HG03103 (cell line): Measurements from ENCODE around the gene SHROOM2.

ENCODE experiments used
- ATAC-seq: cut with Tn5 transposase; IDR thresholded peaks from one replicate; pipeline ENCODE4 v1.9.1; 2021; ENCODE audit warnings: low read depth; ENCODE audit not compliant: unreplicated experiment

SHROOM2 gene

DNA sequence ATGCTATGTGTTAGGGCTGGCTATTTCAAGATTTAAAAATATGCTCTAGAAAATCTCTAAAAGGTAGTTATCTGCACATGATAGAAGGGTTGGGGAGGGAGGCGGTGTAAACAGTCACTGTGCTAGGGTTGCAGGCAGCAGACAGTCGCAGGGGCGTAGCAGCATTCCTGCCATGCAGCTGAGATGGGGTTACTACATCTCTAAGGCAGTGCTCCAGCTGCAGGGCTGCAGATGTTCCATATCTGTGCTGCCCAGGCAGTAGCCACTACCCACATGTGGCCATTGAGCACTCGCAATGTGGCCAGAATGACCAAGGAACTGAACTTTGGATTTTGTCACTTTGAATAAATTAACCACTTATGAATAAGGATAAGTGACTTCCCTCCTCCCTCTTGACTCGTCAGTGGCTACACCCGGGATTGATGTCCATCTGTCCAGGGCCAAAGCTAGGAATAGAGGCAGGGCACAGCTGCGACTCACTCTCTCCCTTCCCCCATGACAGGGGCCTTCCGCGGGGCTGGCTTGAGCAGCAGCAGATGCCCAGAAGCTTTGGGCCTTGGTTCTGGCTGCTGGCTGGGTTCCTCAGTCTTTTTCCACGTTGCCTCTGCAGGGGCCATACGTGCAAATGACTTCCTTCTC lies 101.5 kb downstream of the SHROOM2 start:
- no peak for ATAC-seq

DNA sequence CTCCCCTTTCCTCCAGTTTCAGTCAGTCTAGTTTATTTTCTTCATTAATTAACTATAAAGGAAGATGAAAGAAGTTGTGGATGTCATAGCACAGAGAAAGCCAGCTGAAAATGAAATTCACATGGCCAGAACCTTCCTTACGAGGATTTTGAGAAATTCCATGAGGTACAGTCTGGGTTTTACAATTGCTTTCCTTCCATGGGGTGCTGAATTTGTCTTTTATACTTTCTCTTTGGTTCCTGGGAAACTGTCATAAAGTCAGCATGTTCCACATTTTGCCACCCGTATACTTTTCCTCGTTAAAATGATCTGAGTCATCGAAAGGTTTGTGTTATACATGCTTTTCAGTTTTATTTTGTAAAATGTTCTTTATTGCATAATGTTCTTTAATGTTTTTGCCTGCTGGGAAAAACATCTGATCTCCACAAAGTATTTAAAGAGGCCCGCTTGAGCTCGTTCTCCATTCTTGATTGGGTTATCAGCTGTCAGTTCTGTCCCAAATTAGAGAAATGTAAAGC lies 102.8 kb downstream of the SHROOM2 start:
- ATAC-seq = no peak

DNA sequence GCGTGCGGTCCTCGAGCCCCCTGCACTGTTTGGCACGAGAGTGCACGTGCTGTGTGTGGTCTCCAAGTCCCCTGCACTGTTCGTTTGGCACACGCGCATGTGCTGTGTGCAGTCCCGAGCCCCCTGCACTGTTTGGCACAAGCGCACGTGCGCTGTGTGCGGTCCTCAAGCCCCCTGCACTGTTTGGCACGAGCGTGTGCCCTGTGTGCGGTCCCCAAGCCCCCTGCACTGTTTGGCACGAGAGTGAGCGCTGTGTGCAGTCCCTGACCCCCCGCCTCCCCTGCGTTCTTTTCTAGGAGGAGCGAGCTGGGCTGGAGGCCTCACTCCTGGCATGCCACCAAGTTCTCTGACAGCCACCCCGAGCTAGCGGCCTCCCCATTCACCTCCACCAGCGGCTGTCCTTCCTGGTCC lies 104.5 kb downstream of the SHROOM2 start:
- no peak for ATAC-seq

DNA sequence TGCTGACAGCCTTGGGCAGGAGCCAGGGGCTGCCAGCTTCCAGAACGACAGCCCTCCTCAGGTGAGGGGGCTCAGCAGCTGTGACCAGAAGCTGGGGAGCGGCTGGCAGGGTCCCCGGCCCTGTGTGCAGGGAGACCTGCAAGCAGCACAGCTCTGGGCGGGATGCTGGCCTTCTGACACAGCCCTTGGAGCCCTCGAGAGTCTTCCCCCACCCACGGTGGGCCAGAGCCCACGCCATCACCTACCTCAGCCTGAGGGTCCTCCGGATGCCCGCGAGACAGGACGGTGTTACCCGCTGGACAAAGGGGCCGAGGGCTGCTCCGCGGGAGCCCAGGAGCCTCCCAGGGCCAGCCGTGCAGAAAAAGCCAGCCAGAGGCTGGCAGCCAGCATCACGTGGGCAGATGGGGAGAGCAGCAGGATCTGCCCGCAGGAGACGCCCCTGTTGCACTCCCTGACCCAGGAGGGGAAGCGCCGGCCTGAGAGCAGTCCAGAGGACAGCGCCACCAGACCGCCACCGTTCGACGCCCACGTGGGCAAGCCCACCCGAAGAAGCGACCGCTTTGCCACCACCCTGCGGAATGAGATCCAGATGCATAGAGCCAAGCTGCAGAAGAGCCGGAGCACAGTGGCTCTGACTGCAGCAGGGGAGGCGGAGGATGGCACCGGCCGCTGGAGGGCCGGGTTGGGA lies 109.1 kb downstream of the SHROOM2 start:
- ATAC-seq = no peak

DNA sequence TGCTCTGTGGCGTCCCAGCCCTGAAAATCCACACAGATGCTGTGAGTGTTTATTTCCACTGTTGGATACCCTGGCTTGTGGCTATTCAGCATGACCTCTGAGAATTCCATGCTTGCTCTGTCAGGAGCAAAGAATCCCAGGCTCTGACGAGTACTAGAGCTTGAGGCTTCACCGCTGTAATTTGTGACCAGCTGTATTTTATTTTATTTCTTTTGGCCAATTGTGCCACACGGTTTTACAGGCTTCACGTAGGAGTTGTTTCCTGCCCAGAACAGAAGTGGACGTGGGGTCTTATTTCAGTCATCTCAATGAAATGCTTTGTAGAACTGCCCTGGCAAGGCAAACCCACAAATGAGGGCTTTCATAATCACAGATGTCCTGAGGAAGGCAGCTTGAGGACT lies 111.5 kb downstream of the SHROOM2 start:
- no peak for ATAC-seq

DNA sequence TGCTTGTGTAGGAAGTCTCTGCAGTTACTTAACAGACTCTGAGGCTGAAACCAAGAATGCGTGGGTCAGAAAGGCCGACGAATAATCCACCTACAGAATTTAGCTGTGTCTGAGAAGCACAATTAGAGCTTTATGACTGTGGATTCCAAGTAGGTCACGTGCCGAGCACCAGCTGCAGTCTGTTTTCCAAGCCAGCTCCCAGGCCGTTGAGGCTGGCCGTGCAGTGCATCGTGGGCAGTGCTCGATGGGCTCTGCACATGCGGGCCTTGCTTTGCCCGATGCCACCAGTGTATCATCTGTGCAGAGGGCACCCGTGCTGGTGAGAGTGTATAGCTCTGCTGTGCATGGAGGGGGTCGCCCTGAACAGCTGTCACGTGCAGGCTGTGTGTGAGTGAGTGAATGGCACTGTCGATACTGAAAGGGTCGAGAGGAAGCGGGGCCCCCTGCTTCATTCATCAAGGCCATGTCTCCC lies 113.4 kb downstream of the SHROOM2 start:
- no peak for ATAC-seq

DNA sequence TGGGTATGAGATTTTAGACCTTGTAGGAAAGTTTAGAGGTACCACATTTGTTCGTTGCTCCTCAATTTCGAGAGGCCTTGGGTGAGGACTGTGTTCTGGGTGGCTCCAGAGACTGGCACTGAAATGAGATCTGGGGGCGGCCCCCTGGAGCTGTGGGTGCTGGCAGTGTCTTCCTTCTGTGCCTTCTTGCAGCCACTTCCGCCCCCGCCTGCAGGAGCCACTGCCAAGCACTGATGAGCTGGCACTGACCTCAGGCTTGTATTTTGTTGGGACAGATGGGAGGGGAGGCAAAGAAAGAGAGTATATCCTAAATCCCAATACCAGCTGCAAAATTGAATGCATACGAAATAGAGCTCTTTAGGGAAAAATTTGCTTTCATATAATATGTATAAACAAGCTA lies 116.4 kb downstream of the SHROOM2 start:
- no peak for ATAC-seq

DNA sequence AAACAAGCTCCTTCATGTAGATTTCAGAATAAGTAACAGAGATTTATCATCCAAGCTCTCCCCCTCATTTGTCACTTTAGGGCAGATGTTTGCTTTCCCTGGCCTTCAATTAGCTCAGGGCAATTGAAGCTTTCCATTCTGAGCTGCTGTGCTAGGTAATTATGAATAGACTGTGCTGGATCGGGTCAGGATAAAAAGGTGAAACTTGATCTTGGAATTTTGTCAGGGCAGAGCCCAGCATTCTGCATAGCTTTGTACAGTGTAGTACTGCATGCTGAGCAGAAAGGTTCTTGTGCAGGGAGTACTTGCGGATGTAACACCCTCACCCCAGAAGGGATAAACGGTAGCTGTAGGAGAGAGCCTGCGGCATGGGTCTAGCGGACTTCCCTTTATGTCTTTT lies 116.9 kb downstream of the SHROOM2 start:
- no peak for ATAC-seq

DNA sequence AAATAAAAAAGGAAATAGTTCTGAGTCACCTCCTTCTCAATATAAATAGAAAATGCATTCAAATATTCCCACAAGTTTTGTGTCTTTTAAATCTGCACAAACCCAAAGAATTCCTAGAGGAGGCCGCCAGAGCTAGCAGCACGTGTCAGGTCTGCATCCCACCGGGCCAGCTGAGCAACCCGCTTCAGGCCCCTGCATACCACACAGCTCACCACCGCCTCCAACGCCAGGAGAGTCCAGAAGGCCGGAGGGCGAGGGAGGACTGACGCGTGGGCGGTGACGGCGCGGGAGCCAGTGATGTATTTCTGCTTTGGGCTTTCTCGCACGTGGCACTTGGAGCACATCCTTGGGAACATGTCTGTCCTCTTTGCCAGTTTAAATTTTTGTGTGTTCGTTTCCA lies 119.1 kb downstream of the SHROOM2 start:
- no peak for ATAC-seq

DNA sequence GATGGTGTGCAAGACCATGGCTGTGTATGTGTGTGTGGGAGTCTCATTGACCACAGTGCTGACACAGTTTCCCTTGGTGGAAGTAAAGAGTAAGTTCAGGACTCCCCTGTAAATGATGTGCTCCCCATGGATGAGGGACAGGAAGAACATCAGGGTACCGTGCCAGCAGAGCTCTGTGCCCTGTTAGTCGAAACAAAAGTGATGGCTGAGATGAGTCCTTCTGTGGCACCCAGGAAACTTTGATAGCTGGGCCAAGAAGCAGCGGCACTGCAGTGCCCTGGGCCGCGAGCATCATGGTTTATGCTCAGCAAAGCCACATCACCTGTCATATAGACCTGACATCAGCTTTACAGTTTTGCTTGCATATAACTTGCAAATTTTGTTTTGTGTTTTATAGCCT lies 119.5 kb downstream of the SHROOM2 start:
- ATAC-seq = no peak

DNA sequence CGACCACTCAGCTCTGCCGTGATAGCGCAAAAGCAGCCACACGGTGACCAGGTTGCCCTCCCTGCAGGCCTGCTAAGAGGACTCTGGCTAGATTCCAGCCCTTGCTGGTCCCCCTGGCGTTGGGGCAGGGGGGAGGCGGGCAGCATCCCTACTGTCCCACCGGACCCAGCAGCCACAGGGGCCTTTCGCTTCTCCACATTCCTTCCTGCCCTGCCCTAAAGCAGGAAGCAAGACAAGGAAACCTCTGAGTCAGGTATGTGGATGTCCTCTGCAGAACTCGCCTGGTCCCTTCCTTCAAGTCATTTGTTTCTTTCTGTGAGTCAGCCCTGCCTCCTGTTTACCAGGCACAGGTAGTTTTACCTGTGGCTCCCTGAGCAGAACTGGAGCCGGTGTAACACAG lies 120.7 kb downstream of the SHROOM2 start:
- no peak for ATAC-seq

DNA sequence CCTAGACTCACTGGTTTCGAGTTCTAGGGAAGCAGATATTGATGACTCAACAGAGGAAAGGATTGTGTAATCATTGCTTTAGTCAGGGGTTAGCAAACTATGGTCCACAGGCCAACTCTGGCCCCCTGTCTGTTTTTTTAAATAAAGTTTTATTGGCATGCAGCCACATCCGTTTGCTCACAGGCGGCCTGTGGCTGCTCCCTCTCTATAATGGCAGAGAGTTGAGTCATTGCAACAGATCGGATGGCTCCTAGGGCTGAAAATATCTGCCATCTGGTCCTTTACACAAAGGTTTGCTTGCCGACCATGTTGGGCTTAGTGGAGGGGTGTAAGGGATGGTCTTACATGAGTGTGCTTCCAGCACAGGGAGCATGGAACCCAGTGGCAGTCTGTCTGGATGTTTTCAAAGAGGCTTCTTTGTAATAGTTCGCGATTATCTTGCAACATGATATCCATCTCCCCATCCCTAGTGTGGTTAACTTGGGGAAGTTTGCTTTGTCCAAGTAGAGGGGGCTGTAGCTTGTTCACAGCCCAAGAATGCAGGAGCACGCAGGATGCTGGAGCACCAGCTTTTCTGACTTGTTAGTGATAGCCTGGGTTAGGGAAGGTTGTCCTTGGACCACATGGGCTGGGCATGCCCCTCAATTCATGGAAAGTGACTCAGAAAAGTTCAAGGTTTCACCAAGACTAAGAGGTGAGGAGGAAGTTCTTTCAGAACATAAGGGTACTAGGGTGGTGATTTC lies 121.6 kb downstream of the SHROOM2 start:
- no peak for ATAC-seq

DNA sequence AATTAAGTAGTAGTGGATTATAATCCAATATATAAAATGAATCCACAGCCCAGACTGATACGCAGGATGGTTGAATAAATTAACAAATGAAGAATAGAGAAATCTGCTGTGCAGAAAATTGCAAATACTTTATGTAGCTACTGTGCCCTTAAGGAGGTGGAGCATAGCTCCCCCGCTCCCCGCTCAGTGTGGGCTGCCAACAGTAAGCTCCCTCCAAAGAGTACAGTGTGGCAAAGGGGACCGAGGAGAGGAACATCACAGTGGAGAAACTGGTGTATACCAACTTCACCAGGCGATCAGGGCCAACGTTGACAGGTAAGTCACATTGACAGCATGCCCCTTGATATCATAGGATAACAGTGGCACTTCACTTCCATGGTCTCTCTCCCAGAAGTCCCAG lies 123.0 kb downstream of the SHROOM2 start:
- no peak for ATAC-seq

DNA sequence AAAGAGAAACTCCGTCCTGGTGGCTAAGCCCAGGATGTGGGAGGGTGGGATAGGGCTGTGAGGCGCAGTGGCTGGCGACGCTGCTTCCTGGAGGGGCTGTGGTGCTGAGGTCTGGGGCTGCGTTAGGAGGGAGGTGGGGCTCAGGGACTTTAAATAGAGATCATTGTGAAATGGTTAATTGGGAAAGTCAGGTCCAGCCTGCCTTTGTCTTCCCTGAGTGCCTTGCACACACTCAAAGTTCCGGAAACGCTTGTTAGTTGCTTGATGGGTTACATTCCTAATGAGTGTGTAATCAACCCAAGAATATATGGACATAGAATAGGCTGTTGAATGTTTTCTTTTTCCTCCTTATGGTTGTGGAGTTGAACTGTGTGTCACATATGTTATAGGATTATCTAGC lies 125.3 kb downstream of the SHROOM2 start:
- no peak for ATAC-seq

DNA sequence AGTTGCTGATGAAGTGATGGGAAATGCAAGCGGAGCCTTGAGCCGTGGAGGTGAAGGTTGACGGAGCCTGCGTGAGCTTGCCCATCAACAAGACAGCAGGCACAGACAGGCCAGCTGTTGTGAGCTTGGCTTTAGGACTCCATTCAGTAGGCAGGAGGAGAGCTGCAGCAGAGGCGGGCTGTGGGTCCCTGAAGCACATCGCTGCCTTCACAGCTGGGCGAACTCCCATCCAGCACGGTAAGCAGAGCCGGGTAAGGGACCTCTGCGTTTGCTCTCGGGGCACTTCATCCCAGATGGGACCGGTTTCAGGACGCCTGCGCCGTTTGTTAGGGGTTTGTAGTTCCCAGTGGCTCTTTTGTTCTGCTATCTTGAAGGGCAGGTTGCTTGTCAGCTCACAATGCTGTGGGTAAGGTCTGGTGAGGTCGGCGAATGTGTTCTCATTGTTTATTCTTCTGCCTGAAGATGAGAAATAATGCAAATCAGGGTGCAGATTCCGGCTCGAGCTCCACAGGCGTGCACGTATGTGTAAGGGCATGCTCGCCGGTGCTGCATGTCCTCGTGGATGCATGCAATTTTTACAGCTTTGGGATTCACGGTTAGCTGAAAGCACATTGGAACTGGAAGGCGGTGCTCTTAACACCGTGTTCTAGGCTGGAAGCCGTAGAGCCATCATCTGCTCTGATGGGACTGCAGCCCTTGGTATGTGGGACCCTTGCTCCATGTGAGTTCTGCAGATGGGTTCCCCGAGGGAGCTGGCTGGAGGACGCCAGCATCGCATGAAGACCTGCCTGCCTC lies 126.3 kb downstream of the SHROOM2 start:
- no peak for ATAC-seq

DNA sequence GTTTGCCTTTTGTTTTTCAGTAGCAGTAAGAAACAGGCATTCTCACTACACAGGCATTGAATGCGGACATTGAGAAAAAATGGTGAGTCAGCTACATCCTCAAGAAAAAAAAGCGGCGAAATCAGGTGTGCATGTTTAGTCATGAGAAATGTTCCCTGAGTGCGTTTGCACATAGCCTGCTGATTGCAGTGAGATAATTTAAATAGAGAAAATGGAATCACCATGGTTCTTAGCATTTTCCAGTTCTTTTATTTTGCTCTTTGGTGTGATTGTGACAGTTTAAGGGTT lies 126.9 kb downstream of the SHROOM2 start:
- ATAC-seq = no peak

DNA sequence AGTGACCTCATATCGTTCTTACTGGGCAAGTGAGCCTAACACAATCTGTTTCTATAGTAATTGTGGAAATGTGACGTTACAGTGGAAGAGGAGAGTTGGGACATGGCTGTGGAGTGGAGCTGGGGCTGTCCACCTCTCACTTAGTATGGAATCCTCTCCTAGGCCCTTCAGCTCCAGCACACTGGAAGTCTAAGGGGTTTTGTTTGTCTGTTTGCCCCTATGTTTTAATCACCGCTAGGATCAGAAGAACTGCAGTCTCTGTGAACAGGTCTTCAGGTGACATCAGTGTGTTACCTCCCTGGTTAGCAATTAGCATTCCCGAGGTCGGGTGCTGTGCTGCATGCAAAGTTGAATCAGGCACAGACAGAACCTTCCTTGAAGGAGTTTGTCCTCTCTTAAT lies 131.6 kb downstream of the SHROOM2 start:
- ATAC-seq = no peak

DNA sequence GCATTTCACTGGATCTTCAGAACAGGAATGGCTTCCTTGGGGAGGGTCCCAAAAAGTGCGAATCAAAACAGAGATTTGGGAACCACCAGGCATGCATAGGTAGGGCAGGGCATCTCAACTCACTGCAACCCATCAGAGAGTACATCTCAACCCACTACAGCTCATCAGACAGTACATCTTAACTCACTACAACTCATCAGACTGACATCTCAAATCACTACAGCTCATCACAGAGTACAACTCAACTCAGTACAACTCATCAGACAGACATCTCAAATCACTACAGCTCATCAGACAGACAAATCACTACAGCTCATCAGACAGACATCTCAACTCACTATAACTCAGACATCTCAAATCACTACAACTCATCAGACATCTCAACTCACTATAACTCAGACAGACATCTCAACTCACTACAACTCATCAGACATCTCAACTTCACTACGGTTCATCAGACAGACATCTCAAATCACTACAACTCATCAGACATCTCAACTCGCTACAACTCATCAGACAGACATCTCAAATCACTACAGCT lies 133.5 kb downstream of the SHROOM2 start:
- ATAC-seq = no peak

DNA sequence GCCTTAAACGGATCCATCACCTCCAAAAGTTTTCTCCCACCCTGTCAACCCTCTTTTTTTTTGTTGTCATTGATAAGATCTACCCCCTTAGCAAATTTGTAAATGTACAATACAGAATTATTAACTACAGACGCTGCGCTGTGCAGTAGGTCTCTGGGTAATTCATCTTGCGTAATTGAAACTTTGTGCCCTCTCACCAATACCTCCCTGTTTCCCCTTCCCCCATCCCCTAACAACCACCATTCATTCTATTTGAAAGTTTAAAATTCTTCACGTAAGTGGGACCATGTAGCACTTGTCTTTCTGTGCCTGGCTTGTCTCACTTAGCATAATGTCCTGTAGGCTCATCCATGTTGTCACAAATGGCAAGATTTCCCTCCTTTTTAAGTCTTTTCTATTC lies 135.2 kb downstream of the SHROOM2 start:
- ATAC-seq = no peak

DNA sequence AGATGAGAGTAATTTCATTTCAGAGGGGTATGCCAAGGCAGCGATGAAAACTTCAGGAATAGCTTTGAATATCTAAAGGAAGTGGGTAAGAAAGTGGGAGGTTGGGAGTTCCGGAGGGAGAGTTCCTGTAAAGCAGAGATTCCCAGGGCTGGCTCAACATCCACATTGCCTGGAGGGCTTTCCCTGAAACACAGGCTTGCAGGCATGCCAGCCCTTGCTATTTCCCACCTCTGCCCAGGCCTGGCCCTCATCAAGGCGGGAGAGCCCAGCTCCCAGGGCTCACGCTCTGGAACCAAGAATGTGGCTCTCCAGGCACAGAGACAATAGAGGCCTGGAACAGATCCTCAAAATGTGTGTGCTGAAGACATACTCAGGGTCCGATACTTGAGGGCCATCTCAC lies 137.1 kb downstream of the SHROOM2 start:
- no peak for ATAC-seq

DNA sequence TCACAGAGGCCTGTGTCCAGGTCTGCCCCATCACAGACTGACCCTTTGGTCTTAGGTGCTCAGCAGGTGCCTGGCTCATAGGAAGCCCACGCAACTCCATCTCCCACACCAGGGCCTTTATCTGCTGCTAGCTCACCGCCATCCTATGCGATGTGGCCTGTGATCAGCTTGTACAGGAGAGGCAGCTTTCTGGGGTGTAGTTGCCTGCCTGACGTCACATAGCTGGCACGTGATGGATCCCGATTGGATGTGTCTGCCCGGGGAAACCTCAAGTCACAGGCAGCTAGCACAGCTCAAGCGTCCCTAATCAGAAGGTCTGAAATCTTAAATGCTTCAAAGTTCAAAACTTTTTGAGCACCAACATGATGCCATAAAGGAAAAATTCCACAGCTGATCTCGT lies 139.8 kb downstream of the SHROOM2 start:
- no peak for ATAC-seq
